ENCODE measurements around the gene GAS5. TPM values are rescaled to one million over a fixed set of nuclear protein-coding genes. Genes with fewer than 3 reads are reported as not detected.
"Not testable (repeated sequence)": the region's sequence is repeated elsewhere in the genome, so short reads cannot be mapped to it uniquely, and the experiment has no call there.

The GAS5 gene
- polyA plus RNA-seq, 1 experiment = 839 TPM

DNA sequence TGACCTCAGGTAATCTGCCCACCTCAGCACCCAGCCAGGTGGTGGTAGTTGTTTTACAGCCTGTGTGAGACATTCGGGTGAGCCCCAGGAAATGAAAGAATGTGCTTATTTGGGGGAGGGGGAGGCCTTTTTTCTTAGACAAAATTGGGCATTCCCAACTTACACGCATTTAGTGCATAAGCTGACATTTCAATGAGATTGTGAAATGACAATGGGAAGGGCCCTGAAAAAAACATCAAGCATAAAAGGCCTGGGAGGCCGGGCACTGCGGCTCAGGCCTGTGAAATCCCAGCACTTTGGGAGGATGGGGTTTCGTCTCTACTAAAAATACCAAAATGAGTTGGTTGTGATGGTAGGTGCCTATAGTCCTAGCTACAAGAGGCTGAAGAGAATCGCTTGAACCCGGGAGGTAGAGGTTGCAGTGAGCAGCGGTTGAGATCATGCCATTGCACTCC, 5.0 kb downstream of the GAS5 start:
- ChIA-PET POLR2A (interaction anchor here (0.5 kb wide), 1 partner anchor 1004 kb away, joined by 3 read pairs; no protein-coding TSS in a partner anchor), CTCF (interaction anchor here (1.2 kb wide), 1 partner anchor 11 kb away, joined by 4 read pairs; no protein-coding TSS in a partner anchor)
- Histone ChIP-seq H3K4me3 (ENCODE audit: low read depth, low read length) (no peak overlapping the region), H3K27me3 (ENCODE audit: control insufficient read depth, insufficient read depth, low read length) (no peaks in the 10 kb centered on the region), H3K36me3 (ENCODE audit: control insufficient read depth, insufficient read depth, low read length) (peaks cover 8% of the 10 kb centered on the region)
- DNase-seq (ENCODE audit: low read depth) = no peak
- TF ChIP-seq, protein P1, sequence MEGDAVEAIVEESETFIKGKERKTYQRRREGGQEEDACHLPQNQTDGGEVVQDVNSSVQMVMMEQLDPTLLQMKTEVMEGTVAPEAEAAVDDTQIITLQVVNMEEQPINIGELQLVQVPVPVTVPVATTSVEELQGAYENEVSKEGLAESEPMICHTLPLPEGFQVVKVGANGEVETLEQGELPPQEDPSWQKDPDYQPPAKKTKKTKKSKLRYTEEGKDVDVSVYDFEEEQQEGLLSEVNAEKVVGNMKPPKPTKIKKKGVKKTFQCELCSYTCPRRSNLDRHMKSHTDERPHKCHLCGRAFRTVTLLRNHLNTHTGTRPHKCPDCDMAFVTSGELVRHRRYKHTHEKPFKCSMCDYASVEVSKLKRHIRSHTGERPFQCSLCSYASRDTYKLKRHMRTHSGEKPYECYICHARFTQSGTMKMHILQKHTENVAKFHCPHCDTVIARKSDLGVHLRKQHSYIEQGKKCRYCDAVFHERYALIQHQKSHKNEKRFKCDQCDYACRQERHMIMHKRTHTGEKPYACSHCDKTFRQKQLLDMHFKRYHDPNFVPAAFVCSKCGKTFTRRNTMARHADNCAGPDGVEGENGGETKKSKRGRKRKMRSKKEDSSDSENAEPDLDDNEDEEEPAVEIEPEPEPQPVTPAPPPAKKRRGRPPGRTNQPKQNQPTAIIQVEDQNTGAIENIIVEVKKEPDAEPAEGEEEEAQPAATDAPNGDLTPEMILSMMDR (IDR thresholded peaks at IDR 0.05; ENCODE audit: insufficient read depth, low read depth, low read length) = no peak

DNA sequence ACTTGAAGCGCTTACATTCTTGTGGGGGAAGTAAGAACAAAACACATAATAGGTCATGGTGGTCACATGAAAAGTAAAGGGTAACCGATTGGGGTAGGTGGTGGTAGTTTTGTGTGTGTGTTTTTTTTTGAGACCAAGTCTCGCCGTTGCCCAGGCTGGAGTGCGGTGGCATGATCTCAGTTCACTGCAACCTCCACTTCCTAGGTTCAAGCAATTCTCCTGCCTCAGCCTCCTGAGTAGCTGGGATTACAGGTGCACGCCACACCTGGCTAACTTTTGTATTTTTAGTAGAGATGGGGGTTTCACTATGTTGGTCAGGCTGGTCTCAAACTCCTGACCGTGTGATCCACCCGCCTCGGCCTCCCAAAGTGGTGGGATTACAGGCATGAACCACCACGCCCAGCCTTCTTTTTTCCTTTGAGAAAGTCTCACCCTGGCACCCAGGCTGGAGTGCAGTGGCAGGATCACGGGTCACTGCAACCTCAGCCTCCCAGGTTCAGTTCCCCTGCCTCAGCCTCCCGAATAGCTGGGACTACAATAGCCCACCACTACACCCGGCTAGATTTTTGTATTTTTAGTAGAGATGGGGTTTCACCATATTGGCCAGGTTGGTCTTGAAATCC, 5.5 kb downstream of the GAS5 start:
- POLR2A ChIA-PET = not testable (repeated sequence)

DNA sequence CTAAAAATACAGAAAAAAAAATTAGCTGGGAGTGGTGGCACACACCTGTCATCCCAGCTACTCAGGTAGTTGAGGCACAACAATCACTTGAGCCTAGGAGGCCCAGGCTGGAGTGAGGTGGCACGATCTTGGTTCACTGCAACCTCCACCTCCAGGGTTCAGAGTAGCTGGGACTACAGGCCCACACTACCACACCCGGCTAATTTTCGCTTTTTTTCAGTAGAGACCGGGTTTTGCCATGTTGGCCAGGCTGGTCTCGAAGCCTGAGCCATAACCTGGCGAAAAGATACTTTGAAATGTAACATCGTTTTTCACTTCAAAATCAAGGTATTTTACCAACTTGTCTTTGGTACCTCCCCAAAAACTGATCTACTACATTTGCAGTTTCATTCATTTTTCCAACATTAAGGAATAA, 6.1 kb downstream of the GAS5 start:
- no peak for DNase-seq (ENCODE audit: low read depth)
- TF ChIP-seq, protein P1 (IDR thresholded peaks at IDR 0.05; ENCODE audit: insufficient read depth, low read depth, low read length) = no peak
- Histone ChIP-seq H3K4me3 (ENCODE audit: low read depth, low read length) (no peak overlapping the region), H3K27me3 (ENCODE audit: control insufficient read depth, insufficient read depth, low read length) (no peaks in the 10 kb centered on the region), H3K36me3 (ENCODE audit: control insufficient read depth, insufficient read depth, low read length) (peaks cover 8% of the 10 kb centered on the region)
- POLR2A ChIA-PET = no interaction called here
- CTCF ChIA-PET = interaction anchor here (0.7 kb wide), 1 partner anchor 10 kb away, joined by 3 read pairs; no protein-coding TSS in a partner anchor

More for the DNA sequence above, 5.5 kb downstream of the GAS5 start:
- CTCF ChIA-PET; H3K27me3 ChIP-seq (ENCODE audit: control insufficient read depth, insufficient read depth, low read length); DNase-seq (ENCODE audit: low read depth); H3K36me3 ChIP-seq (ENCODE audit: control insufficient read depth, insufficient read depth, low read length); H3K4me3 ChIP-seq (ENCODE audit: low read depth, low read length): not testable (repeated sequence)

DNA sequence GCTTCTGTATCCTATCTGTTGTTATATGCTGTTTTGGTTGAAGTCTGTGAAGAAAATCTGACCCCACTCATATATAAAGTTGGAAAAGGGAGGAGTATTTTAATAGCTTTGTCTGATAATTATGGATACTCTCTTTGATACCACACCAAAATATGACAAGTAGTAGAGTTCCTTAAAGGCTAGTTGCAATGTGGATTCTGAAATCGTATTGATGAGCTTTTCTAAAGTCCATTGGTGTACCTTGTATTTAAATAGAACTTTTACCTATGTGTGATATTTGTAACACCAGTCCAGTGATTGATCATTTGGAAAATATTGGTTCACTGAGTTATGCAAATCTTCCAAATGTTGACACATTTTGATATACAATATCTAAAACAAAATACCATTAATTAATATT, 7.7 kb downstream of the GAS5 start:
- DNase-seq (ENCODE audit: low read depth) = no peak
- POLR2A ChIA-PET = no interaction called here
- H3K27me3 ChIP-seq (ENCODE audit: control insufficient read depth, insufficient read depth, low read length) = no peaks in the 10 kb centered on the region

DNA sequence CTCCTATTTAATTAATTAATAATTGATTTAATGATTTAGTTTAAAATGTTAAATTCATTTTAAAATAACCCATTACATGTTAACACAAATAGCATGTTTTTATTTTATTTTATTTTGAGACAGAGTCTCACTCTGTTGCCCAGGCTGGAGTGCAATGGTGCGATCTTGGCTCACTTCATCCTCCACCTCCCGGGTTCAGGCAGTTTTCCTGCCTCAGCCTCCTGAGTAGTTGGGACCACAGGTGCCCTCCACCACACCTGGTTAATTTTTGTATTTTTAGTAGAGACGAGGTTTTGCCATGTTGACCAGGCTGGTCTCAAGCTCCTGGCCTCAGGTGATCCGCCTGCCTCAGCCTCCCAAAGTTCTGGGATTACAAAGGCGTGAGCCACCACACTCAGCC, 8.2 kb downstream of the GAS5 start:
- H3K4me3 ChIP-seq (ENCODE audit: low read depth, low read length); DNase-seq (ENCODE audit: low read depth); POLR2A ChIA-PET; H3K36me3 ChIP-seq (ENCODE audit: control insufficient read depth, insufficient read depth, low read length); H3K27me3 ChIP-seq (ENCODE audit: control insufficient read depth, insufficient read depth, low read length); CTCF ChIA-PET: not testable (repeated sequence)

More for the DNA sequence above, 7.7 kb downstream of the GAS5 start:
- TF ChIP-seq, protein P1 (IDR thresholded peaks at IDR 0.05; ENCODE audit: insufficient read depth, low read depth, low read length) = no peak
- Histone ChIP-seq H3K36me3 (ENCODE audit: control insufficient read depth, insufficient read depth, low read length) (peaks cover 8% of the 10 kb centered on the region), H3K4me3 (ENCODE audit: low read depth, low read length) (no peak overlapping the region)
- CTCF ChIA-PET = interaction anchor here (1.1 kb wide), 1 partner anchor 169 kb away, joined by 3 read pairs; no protein-coding TSS in a partner anchor

DNA sequence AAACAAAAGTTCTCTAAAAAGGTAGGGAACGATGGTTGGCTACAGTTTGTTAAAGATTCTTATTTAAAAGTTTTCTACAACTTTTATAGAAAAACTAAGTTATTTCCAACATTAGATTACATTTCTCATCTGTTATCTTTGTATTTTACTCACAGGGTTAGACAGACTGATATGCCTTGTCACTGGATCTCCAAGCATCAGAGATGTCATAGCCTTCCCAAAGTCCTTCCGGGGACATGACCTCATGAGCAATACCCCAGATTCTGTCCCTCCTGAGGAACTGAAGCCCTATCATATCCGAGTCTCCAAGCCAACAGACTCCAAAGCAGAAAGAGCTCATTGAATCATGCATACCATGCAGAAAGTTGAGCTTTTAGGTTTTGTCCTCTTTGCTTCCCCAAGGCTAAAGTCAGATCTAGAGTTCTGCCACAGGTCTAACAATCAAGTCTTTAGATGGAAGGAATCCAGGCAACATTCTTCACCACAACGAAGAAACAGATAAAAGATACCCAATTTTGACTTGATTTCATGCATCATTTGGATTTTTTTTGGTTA, 10.3 kb downstream of the GAS5 start:
- ChIA-PET CTCF (interaction anchor here (1.0 kb wide), 1 partner anchor 9 kb away, joined by 3 read pairs; no protein-coding TSS in a partner anchor), POLR2A (interaction anchor here (0.6 to 0.7 kb wide), 2 partner anchors 9 to 912 kb away, joined by 3 to 13 read pairs; no protein-coding TSS in a partner anchor)
- DNase-seq (ENCODE audit: low read depth) = no peak
- TF ChIP-seq, protein P1 (IDR thresholded peaks at IDR 0.05; ENCODE audit: insufficient read depth, low read depth, low read length) = no peak
- Histone ChIP-seq H3K4me3 (ENCODE audit: low read depth, low read length) (no peak overlapping the region), H3K27me3 (ENCODE audit: control insufficient read depth, insufficient read depth, low read length) (no peaks in the 10 kb centered on the region), H3K36me3 (ENCODE audit: control insufficient read depth, insufficient read depth, low read length) (no peaks in the 10 kb centered on the region; the same call in 1 of the 2 replicates)

Measured in BJ (cell line).